NCI-H2227 treated with DMSO at 0.1 percent for 48 hours (cell line): ENCODE measurements around the gene EFHB.
A peak's percentile ranks its signal among the peaks of the same experiment; 100 is the strongest.
"Not testable (repeated sequence)": the region's sequence is repeated elsewhere in the genome, so short reads cannot be mapped to it uniquely, and the experiment has no call there.

Source experiments
- DNase-seq: peaks from one replicate; lab custom pipeline; 2025; lab: John Stamatoyannopoulos, UW

Gene EFHB

DNA sequence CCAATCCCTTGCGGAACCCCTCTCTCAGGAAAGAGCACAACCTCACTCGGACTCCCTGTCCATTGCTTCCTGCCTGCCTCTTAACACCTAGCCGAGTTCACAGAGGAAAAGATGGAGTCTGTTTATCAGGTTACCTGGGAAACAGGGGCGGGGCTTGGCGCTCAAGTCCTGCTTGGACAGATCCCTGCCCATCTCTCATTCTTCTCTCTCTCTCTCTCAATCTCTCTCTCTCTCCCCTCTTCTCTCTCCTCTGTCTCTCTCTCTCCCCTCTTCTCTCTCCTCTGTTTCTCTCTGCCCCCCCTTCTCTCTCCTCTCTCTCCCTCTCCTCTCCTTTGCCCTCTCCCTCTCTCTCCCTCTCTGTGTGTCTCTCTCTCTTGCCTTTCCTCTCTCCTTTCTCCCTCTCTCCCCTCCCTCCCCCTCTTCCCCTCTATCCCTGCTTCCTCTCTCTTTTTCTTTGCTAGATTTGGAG is at the start of gene EFHB:
EFHB (minus strand) TSS at position 120 of the 469 bp plus-strand sequence. CDS start 199 bp downstream, outside the sequence.
- DNase-seq: peak; percentile 74

GRCh38 chr3:19972054-19972453 is 38.0 kb upstream of the EFHB start:
- no peak for DNase-seq

- DNase-seq: no peak
Measured at GRCh38 chr3:19970327-19970726, 36.3 kb upstream of the EFHB start.

DNA sequence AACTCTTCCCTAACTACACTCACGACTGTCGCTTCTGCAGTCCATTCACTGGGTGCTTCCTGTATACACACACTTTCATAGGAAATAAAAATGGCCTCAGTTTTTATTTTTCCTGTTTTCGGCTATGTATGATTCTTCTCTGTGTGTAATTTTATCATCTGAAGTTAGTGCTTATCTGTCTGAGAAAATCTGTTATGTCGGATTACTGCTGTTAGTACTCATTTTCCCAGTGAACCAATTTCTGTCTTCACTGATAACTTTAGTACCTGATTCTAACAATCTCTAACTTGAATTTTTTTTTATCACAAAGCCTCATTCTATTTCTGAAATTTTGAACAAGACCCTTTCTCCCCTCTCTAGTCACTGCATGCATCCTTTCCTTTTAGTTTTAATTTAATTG is 33.8 kb upstream of the EFHB start:
- DNase-seq: no peak

GRCh38 chr3:19967208-19967607 is 33.2 kb upstream of the EFHB start:
- DNase-seq: no peak

DNA sequence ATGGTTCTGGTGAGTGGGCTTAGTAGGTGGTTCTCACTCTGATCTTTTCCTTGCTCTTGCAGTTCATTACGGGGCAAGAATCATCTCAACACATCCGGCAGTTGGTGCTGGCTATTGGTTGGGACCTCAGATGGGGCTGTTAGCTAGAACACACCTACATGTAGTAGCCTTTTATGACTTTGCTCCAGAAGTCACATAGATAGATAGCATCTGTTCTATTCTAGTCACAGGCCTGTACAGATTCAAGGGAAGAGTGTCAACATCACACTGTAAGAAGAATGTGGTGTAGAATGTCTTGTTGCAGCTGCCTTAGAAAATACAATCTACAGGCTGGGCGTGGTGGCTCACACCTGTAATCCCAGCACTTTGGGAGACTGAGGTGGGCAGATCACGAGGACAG is 27.9 kb upstream of the EFHB start:
- DNase-seq: no peak

GRCh38 chr3:19960696-19961095 is 26.7 kb upstream of the EFHB start:
- DNase-seq: no peak

DNA sequence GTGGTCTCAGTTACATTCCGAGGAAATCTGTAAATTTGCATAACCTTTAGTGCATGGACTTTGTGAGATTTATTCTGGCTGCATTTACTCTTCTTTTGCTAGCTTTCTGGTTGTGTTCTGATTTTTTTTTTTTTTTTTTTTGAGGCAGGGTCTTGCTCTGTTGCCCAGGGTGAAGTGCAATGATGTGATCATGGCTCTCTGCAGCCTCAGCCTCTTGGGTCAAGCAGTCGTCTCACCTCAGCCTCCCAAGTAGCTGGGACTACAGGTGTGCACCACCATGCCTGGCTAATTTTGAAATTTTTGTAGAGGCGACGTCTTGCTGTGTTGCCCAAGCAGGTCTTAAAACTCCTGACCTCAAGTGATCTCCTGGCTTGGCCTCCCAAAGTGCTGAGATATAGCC is 25.5 kb upstream of the EFHB start:
- no peak for DNase-seq

GRCh38 chr3:19957354-19957753 is 23.3 kb upstream of the EFHB start:
- not testable (repeated sequence) for DNase-seq

GRCh38 chr3:19954676-19955075 is 20.7 kb upstream of the EFHB start:
- no peak for DNase-seq

- no peak for DNase-seq
Measured at GRCh38 chr3:19950316-19950715, 16.3 kb upstream of the EFHB start.

GRCh38 chr3:19948226-19948591 is 14.2 kb upstream of the EFHB start:
- no peak for DNase-seq

DNA sequence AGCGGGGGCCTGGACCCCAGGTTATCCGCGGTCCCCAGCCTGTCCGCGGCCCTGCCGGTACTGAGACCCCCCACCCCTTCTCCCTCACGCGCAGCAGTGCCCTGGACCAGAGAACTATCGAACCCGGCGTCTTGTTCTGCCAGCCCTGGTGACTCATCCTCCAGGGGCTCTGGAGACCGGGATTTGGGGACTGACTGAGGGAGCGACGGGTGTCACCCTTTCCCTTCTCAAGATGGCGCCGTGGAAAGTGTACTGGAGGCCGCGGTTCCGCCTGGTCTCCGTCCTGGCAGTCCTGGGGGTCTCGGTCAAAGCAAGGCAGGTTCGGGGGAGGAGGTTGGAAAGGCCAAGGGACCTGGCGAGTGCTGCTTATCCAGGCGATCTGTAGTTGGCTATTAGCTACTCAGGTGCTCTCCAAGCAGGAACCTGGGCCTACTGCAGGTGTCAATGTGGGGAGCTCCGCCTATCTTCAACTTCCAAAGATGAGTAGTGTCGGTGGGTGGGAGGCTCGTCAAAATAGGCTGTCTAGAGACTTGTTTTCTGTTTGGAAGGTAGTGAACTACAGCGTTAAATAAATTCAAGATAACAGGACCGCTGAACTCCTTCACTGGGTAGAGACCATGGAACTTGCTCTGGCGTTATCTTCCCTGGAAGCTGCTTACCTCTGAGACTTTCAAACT is 13.7 kb upstream of the EFHB start:
- DNase-seq: peak; percentile 31

DNA sequence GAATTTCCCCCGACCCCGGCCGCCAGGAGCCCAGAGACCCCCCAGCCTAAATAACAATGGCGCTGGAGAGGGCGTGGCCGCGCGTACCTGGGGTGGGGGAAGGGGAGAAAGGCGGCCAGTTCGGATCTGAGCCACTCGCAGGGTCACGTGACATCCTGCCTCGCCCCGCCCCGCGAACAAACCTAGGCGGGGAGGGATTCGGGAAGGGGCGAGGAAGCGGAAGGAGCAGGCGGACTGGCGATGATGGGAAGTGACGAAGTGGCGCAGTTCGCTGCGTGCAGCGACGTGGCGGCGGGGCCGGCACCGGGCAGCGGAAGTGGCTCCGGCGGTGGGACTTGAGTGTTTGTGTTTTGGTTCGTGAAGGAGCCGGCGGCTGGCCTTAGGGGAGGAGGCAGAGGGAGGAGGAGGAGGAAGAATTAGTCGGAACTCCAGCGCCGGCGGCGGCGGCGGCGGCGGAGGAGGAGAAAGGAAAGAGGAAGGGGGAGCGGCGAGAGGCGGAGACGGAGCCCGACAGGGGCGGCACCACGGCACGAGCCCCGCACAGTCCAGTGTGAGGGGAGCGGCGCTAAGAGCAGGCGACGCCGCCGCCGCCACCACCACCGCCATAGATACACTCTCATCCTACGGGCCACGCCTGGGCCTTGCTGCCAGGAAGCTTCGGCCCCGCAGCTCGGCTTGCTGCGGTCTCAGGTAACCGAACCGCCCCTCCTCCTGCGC is 13.0 kb upstream of the EFHB start, which contains the start of gene RAB5A:
RAB5A (plus strand) TSS at position 266 of the 717 bp plus-strand sequence. CDS start 3,802 bp downstream, outside the sequence.
- DNase-seq: peak; percentile 95

GRCh38 chr3:19945969-19946831 is 12.2 kb upstream of the EFHB start:
- peak; percentile 82 for DNase-seq

GRCh38 chr3:19945534-19945933 is 11.5 kb upstream of the EFHB start:
- DNase-seq: peak; percentile 53

DNA sequence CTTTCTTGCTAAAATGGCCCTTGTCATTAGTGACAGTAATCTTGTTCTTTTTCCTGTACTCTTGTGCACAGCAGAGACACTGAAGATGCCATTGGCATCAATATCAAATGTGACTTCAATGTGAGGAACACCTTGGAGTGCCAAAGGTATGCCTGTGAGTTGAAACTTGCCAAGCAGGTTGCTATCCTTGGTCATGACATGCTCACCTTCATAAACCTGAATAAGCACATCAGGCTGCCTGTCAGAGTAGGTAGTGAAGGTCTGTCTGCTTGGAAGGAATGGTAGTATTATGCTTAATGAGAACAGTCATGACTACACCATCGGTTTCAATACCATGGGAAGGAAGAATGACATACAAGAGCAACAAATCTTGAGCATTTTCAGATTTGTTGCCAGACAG is 6.6 kb upstream of the EFHB start:
- no peak for DNase-seq

DNA sequence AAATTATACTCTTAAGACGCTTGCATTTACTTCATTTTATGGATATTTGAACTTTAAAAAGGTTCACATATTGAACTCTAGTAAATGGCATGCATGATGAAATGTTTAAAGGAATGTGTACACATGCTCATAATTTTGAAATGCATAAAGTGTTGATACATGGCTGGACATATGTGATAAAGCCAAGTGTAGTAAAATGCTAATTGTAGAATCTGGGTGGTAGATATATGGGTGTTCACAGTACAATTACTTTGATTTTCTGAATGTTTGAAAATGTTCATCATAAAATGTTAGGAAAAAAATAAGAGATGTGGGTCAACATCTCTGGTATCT is 4.2 kb upstream of the EFHB start:
- no peak for DNase-seq

DNA sequence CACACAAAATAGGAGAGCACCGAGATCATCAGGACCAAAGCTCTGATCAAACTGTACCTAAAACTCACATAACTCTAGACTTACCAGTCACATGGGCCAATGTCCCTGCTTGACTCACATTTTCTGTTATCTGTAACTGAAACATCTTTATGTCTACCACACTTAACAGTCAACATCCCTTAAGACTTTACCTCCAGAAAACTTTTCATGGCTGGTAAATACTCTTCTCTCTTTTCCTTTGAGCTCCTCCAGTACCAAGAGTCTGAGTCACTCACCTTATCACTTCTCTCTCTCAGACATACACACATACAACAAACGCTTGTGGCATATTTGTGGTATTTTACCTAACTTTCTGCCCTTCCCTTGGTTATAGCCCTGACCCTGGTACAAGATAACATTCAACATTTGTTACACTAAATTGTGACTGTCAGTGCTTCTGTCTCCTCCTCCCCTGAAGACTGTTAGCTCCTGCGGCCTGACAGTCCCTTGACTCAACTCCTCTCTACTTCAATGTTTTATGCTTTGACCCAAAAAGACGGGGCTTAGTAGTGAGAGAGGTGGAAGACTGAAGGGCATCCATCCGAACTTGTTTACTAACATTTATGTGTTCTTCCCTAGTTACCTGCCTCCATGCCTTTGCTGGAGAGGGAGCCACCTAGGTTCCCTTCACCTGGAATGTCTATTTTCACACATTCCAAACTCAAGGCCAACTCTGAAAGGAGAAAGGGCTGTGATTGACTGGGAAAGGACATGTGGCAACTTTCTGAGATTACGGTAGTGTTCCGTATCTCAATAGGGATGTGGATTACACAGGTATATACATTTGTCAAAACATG is 3.7 kb upstream of the EFHB start:
- no peak for DNase-seq

DNA sequence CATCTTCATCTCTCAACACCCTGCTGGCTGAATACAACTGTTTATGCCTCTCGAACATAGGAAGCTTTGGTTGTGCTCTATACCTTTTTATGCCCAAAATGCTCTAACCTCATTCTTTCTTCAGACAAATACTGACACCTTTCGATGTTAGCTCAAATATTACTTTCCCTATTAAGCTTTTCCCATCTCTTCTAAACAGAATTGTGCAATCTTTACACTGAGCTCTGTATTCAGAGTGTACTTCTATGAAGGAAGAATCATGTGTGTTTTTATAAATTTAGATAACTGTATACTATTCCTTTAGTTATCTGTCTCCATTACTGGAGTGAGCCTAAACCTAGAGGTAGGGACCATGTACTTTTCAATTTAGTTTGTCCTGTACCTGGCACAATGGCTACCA is 1.6 kb downstream of the EFHB start:
- DNase-seq: no peak

DNA sequence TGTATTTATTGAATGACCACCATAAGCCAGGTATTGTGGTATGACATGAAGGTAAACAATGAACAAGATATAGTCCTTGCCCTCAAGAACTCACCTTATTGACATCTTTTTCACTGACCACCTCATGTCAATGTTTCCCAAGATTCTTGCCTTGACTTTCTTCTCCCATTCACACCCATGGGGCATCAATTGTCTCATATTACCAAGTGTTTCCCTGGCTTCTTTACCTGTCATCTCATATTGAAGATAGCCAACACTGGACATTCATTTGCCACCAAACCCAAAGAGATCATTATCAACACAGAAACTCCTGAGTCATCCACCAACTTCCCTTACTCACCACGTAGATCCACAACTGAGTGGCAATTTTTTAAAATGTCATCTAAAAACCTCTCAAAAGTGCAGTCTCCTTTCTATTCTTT is 2.2 kb downstream of the EFHB start:
- DNase-seq: no peak

DNA sequence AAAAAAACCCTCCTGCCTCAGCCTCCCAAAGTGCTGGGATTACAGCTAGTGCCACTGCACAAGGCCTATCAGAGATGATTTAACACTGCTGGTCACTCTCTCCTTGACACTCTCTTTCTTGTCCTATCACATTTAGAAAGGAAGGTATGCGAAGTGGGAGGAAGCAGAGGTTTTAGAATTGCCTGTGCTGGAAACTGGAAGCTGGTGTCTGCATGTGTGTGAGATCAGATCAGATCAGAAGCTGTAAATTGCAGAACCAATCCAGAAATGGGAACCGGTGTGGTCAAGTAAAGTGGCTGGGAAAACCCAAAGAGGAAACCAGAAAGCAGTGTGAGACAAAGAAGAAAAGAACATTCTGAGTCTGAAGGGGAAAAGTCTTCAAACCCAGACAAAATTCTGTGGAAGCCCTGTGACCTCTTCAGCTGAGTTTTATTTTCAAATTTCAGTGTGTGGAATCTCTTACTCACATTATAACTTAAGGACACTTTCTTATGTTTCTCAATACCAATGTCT is 2.8 kb downstream of the EFHB start:
- no peak for DNase-seq
